HG03432 (cell line): Measurements from ENCODE around the gene VSX1.
A peak's percentile ranks its signal among the peaks of the same experiment; 100 is the strongest.

Source experiments
- ATAC-seq: cut with Tn5 transposase; IDR thresholded peaks from one replicate; pipeline ENCODE4 v1.9.1; 2021; ENCODE audit warnings: mild to moderate bottlenecking, moderate library complexity; ENCODE audit not compliant: unreplicated experiment

VSX1 gene

DNA sequence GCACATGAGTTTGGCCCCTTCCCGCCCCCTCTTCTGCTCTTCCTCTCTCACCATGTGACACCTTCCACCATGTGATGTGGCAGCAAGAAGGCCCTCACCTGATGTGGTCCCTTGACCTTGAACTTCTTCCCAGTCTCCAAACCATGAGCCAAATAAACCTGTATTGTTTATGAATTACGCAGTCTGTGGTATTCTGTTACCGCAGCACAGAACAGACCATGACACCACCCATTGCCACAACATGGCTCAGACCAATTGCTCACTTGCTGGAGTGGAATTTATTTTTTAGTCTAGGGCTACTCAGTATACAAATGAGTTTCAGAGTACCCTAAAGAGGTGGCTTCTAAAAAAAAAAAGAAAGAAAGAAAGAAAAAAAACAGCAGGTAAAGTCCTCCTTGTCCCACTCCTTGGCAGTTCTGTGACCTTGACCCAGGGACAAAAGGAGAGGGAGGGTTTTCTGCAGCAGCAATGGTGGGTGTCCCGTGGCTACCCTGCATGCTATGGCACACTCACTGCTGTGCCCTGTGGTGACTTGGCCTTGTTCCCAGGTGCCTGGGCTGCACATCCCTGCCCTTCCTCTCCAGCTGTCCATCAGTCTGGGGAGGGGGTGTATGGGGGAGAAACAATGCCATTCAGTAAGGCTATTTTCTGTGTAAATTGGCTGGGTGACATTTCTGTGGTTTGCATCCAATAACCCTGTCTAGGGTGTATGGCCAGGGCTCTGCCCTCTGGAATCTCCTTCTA, 5.4 kb upstream of the VSX1 start:
- no peak for ATAC-seq

DNA sequence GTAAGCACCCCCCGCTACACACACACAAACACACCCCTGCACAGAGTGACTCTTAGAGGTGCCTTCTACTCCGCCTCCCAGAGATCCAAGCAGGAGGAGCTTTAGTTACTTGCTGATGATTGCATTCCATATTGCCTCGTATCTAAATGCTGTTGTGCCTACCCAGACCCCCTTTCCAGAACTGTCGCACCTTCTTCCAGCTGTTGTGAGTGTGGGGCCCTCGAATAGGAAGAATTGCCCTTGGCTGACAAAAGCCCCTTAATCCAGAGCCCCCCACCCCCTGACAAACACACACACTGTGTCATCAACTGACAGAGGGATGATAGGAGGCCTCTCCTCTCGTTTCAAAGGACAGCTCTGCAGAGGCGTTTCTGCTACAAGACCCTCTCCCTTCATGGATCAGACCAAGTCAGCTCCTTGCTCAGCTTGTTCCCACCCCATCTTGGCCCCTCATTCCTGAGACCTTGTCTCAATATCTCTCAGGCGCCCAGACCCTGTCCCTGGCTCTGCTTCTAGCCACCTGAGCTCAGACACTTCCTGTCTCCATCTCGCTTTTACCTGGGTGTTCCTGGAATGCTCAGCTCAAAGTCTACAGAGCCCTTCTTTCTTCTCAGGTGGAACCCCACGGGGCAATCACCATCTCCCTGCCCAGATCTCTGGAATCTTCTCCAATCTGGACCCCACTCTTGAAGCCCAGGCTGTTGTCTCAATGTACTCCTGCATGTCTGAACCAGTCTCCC, 4.0 kb upstream of the VSX1 start:
- ATAC-seq = no peak

DNA sequence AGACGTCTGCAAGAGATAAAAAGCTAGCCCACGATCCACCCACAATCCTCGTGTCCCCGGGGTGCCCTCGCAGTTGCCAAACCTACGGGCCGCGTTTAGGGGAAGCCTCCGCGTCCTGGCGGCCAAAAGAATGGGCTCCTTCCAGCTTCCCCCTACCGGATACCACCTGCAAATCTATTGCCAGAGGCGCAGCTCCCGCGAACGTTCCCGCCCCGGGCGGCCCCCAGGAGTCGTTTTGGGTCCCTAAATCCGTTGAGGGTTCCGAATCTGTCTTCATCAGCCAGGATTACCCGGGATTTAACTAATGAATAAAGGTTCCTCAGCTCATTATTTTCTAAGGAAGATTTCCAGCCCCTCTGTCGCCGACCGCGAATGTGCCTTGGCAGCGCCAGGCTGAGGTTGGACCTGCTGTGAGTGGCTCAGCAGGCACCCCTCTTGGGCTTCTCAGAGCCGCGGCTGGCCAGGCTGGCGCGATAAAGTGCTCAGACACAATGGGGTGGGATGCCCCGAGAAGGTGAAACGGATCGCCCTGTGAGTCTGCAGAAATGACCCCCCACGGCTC, 2.8 kb upstream of the VSX1 start:
- no peak for ATAC-seq

DNA sequence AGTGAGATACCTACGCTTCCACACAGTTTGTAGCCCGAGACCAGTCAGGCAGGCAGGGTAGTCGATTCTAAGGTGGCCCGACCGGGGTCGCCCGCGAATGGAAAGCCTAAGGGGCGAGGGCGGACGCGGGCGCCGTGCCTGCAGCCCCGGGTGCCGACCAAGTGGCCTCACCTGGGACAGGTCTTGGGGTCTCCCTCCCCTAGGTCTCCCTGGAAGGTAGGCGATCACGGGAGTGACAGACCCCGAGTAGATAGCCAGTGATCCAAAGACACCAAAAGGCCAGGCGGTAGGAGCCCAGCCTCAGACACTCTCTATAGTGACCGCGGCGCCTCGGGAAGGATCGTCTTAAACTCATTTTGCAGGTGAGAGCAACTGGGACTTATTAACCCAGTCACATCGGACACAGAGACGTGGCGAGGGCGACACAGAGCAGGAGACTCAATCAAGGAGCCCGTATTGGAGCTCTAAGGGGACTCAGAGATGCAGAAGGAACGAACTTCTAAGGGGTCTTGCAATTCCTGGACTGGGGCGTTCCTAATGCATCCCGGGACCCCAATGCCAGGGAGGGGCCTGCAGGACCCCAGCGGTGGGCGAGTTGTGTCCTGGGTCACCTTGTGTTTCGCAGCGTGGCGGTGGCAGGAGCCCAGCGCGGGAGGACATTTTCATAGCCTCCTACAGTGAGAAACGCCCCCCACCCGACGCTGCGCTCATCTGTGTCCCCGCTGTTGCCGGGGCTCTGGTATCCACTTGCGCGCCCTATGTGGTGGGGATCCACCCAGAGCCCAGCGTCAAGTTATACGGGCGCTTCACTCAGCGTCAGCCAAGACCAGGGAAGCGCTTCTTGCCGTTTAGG, 2.1 kb upstream of the VSX1 start:
- ATAC-seq = peak; percentile 59

DNA sequence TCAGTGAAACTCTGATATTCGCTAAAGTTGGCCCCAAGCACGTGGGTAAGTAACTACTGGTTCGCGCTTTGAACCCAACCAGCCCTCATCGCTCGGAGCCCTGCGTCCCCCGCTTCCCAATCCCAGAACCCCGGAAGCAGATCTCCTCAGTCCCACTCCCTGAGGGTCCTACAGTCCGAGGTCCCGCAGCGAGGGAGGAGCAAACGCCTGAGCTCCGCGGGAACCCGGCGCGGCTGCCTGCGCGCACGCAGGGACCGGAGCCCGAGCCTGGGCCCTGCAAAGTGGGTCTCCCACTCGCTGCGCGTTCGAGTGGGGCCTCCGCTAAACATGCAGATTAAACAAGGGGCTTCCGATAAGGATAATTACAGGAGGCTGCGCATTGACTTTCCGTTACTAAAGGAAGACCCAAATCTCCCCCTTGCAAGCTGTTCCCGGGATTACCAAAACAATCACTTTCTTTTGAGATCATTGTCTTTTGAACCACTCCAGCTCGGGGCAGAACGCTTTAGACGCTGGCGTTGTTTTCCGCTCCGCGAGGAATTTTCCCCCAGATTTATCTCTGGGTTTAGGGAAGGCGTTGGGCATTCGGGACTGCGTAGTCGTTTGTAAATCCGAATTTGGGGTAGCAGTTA, 1.3 kb upstream of the VSX1 start:
- ATAC-seq = no peak

DNA sequence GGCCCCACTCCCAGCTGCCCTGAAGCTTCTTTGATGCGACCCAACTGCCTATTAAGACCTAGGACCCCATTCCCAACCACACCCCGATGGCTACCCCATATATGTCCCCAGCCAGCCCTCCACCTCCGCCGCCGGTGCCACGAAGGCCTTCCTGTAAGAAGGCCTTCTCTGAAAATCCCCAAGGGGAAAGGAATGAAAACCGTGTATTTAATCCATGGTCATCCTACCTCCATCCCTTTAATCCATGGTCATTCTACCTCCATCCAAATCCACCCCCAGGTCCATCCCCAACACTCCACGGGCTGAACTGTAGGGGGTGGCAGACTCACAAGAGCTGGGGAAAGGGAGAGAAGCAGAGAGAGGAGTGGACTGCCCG, 545 bp upstream of the VSX1 start:
- no peak for ATAC-seq

DNA sequence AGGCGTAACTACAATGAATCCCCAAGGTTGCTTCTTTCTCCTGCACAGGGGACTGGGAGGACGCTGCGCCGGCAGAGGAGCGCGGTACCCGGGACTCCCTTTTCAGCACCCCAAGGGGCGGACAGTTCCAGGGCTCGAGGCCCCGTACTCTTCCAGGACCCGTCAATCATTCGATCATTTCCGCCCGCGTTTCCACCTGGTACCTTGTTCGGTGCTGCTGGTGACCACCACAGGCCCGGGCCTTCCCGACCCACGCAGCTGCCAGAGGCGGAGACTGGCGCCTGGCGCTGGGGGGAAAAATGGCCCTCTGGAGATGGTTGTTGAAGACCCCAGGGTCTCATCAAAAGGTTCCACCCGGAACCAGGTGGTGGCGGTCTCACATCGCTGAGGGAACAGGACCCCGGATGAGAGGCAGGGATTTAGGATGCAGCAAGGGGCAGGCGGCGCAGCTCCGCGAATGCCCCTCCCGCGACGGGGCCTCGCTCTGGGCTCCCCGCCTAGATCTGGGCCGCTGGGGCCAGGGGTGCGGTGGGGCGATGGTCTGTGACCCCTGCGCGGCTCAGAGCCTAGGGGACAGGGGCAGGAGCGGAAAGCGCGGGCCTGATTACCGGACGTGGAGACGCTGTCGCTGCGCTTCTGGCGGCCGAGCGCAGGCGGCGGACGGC, 744 bp downstream of the VSX1 start:
- ATAC-seq = no peak

DNA sequence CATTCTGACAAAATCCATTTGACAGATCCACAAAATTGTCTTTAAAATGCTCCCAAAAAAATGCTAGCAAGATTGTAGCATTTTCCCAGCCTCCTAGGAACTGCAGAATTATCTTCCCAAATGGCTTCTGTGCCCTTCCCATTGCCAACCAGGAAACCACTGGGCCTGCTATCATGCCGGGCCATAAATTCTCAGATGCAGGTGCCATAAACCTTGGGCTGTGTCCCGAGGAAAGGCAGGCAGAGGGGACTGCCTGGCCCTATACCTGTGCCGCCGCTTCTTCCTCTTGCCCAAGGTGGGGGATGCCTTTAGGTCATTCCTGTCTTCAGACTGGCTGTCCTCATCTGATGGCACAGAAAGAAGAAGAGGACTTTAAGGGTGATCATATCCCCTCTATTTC, 2.8 kb downstream of the VSX1 start:
- no peak for ATAC-seq

DNA sequence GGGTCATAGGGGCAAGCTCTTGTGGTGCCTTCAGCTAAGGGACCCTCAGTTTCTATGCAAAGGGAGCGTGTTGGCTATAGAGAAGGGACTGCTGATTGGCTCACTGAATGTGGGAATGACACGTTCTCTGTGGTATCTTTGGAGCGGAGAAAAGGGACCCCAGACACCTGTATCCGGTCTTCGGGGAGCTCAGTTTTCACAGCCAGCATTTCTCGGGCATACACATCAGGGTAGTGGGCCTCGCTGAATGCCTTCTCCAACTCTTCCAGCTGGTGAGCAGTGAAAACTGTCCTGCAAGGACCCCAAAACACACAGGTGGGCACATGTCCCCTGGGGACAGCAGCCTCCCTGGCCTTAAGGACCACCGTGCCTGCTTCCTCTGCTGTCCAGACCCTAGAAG, 3.3 kb downstream of the VSX1 start:
- ATAC-seq = no peak

DNA sequence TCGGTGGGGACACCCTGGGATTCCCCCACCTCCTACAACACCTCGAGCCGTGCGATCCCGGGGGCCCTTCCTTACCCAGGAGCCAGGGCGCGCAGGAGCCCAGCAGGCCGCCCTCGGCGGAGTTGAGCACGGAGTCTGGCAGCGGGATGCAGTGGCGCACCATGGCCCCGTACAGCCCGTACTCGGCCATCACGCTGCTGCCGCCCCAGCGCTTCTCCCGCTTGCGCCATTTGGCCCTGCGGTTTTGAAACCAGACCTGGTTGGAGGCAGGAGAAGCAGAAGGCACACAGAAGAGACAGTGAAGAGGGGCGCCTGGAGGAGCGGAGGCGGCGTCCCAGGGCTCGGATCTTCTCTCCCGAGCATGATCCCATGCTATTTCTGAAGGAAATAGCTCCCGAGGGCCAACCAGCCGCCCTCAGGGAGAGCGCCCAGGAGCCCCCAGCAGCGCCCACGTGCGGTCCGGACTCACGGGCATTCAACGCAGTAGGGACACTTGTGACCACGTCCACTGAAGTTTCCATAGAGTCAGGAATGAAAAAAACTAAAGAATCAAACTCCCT, 4.3 kb downstream of the VSX1 start:
- no peak for ATAC-seq

DNA sequence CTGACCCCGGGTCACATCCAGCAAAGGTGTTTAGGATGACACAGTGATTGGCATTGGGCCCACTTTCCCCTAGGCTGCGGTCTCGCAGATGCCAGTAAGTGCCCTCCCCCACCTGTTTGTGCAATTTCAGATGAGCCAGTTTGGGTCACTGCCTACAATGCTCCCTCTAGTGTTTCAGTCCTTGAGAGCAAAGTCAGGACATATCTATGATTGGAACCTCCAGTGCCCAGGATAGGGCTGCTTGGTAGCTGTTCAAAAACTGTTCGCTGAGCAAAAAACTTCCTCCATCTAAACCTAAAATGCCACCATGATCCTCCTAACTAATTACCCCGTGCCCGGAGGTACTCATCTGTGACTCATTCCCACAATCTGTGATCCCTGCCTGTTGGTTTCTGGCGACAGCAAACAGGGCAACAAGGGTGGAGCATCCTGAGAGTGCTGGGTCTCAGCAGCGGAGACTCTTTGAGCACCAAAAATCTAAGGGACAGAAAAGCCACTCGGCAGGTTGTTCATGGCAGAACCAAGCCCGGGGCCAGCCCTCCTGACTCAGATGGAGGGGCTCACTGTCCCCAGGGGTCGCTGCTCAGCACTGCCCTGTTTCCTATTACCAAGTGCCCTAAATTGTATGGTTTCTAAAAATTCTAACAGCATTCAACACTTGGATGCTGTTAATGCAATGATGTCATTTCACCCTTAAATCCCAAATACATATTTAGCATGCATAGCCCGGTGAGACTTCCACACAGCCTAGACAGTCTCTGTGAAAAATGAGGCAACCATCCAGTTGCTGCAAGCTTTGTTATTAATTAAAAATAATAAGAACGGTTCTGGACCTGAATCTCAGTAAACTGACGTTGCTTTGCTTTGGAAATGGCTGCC, 5.0 kb downstream of the VSX1 start:
- no peak for ATAC-seq

DNA sequence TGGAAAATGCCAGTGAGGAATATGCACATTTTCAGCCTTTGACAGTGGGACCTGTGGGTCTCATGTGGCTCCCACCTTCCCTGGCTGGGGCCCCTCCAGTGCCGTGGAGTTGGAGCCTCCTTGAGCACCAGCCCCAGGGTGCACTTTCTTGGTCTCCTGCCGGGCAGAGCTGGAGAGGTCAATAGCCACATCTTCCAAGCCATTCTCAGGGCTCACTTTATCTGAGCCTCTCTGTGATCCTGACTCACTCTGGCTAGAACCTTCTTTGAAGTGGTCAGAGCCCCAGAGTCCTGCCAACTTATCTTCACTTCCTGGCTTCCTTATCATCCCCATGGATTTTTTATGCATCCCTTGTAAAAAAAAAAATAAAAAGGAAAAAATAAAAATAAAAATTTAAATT, 5.7 kb downstream of the VSX1 start:
- ATAC-seq = no peak

DNA sequence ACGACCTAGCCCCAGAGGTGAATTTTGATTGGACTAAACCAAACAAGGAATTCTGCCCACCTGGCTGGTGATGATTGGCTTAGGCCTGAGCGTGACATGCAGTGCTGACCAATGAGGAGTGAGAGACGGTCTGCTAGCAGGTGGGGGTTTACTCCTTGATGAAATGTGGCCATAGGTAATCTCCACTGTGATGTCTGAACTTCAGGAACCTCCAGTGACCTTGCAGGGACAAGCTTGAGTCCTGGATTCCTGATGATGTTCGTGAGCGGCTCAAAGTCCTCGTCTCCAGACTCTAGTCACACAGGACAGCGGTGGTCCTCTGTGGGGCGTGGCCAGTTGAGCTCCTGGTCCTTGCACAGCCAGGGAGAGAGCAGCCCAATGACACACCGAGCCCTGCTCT, 8.4 kb downstream of the VSX1 start:
- ATAC-seq = no peak

DNA sequence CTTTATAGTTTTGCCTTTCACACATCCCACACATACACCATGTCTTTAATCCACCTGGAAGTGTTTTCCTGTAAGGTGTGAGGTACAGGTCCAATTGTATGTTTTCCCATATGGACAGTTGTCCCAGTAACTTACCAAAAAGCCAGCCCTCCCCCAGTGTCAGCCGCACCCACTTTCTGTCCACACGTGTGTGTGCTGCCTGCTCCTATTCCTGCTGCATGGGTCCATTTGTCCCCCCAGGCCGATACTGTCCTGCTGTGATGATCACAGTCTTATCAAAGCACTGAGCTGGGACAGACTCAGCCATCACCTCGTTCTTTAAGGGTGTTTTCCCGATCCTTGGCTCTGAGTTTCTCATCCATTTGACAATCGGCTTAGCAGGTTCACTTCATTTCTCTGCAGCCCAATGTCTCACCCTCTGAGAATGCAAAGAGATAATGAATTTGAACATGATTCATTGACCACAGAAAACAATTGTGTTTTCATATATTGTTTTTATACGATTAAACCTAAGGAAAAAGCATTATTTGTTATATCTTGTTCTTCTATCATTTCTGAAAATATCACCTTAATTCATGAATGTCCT, 9.6 kb downstream of the VSX1 start:
- ATAC-seq = no peak

DNA sequence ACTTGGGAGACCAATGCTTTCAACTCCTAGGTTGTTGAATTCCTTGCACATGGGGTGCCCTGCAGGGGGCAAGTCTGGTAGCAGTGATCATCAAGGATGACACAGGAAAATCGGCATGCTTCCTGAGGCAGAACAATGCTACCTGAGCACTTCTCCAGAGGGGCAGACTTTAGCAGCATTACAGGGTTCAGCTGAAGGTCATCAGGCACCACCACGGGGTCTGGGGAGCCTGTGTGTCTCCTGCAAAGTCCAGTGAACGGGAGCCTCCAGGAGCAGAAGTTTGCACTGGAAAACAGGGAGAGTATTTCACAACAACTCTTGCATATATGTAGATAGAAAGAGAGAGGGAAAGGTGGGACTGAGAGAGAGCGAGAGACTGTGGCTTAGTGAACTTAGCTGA, 10.2 kb downstream of the VSX1 start:
- no peak for ATAC-seq

DNA sequence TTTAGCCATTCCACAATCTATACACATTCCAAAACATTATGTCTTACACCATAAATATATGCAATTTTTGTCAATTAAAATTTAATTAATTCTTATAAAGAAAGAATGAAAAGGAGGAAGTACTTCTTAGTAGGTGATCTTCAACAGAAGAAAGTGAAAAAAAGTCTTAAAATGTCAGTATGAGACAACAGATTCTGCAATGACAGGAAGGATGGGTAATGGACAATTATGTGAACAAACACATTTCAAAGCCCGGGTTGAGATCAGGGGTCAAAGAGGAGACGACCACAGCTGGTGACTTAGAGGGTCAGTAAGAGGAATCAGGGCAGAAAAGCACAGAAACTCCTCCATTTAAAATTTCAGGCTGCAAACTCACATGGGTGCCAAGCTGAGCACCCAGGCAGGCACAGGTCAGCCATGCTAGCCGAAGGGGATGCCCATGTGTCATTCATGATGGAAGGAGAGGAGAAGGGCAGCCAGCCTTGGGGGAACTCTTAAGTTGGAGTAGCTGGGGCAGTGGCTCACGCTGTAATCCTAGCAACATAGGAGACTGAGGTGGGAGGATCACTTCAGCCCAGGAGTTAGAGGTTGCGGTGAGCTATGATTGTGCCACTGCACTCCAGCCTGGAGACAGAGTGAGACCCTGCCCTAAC, 11.0 kb downstream of the VSX1 start:
- no peak for ATAC-seq

DNA sequence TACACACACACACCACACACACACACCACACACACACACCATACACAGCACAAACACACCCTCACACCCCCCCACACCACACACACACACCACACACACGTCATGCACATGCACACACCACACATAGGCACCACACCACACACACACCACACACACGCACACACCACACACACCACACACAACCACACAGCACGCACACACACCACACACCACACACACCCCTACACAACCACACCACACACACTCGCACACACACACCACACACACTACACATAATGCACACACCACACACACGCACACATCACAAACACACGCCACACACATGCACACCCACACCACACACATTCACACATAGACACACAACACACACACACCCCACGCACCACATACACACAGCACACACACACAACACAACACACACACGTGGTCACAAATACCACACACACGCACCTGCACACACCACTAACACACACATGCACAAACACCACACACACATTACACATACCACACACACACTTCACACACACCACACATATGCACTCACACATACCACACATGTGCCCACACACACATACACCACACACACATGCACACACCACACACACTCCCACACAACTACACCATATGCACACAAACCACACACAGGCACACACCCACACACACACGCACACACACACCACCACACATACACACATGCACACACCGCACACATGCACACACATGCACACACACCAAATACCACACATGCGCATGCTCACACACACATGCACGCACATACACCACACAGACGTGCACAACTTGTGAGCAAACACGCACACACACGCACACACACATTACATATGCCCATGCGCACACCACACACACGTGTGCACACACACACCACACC, 14.6 kb downstream of the VSX1 start:
- no peak for ATAC-seq
